Tibial nerve (tissue), 4 donors: ENCODE results near the gene PHYKPL.

ENCODE experiments used
- EP300 ChIP-seq, 2 donors: sonication (generic); formaldehyde crosslinking; IDR thresholded peaks; one replicate each; pipeline ENCODE4 v1.6.1; 2017; ENCODE audit warnings: antibody characterized with exemption in 2 of 2, mild to moderate bottlenecking in 1 of 2
- POLR2A ChIP-seq, 2 donors: fragments of 450-650 bp; IDR thresholded peaks; one replicate each; pipeline ENCODE4 v1.6.1; 2017; ENCODE audit warnings: antibody characterized with exemption in 2 of 2, mild to moderate bottlenecking in 2 of 2, moderate library complexity in 2 of 2
- TF ChIP-seq, protein P1 (sequence below), 5 experiments: fragments of 200-600 bp in 3 of 5; fragments of 450-650 bp in 2 of 5; sonication (generic) in 3 of 5; IDR thresholded peaks; one replicate each; pipeline ENCODE4 v1.5.1; 2016 to 2019; ENCODE audit warnings: antibody characterized with exemption in 5 of 5, mild to moderate bottlenecking in 3 of 5, moderate library complexity in 2 of 5

GRCh38 chr5:178249191-178249989 is 16.8 kb upstream of the PHYKPL start:
- TF ChIP-seq, protein P1, sequence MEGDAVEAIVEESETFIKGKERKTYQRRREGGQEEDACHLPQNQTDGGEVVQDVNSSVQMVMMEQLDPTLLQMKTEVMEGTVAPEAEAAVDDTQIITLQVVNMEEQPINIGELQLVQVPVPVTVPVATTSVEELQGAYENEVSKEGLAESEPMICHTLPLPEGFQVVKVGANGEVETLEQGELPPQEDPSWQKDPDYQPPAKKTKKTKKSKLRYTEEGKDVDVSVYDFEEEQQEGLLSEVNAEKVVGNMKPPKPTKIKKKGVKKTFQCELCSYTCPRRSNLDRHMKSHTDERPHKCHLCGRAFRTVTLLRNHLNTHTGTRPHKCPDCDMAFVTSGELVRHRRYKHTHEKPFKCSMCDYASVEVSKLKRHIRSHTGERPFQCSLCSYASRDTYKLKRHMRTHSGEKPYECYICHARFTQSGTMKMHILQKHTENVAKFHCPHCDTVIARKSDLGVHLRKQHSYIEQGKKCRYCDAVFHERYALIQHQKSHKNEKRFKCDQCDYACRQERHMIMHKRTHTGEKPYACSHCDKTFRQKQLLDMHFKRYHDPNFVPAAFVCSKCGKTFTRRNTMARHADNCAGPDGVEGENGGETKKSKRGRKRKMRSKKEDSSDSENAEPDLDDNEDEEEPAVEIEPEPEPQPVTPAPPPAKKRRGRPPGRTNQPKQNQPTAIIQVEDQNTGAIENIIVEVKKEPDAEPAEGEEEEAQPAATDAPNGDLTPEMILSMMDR (IDR thresholded peaks at IDR 0.05) = no peak
- TF ChIP-seq POLR2A (IDR thresholded peaks at IDR 0.05) (no peak), EP300 (IDR thresholded peaks at IDR 0.05) (no peak)
